Left lung (tissue), 10 donors: Measurements from ENCODE around the gene ODAD3. TPM values are rescaled to one million over a fixed set of nuclear protein-coding genes. Genes with fewer than 3 reads are reported as not detected.
A peak's percentile ranks its signal among the peaks of the same experiment; 100 is the strongest.

Experiments
- ATAC-seq: fragments of 200-7000 bp; cut with Tn5 transposase; one replicate; pipeline ENCODE4 v1.9.1; 2020; ENCODE audit warnings: moderate library complexity
- DNase-seq, 4 donors: peaks; one replicate each; pipeline ENCODE4 v3.0.0-alpha.2; 2013 to 2020
- H3K27ac ChIP-seq, 2 donors: fragments of 200-600 bp; sonication (generic) in 1 of 2; one replicate each; pipeline versions ENCODE4 v1.5.0 to v1.8.0; 2020 to 2021
- H3K27me3 ChIP-seq, 2 donors: fragments of 200-600 bp; sonication (generic) in 1 of 2; one replicate each; pipeline versions ENCODE4 v1.5.0 to v1.8.0; 2020 to 2021
- H3K36me3 ChIP-seq, 2 donors: fragments of 200-600 bp; sonication (generic) in 1 of 2; one replicate each; pipeline versions ENCODE4 v1.5.0 to v1.8.0; 2020 to 2021
- H3K4me1 ChIP-seq, 2 donors: fragments of 200-600 bp; one replicate each; pipeline ENCODE4 v1.8.0; 2021
- H3K4me3 ChIP-seq, 2 donors: fragments of 200-600 bp; sonication (generic) in 1 of 2; one replicate each; pipeline versions ENCODE4 v1.5.0 to v1.8.0; 2020 to 2021; ENCODE audit warnings: mild to moderate bottlenecking in 1 of 2
- H3K9me3 ChIP-seq, 2 donors: fragments of 200-600 bp; sonication (generic) in 1 of 2; one replicate each; pipeline versions ENCODE4 v1.5.0 to v1.8.0; 2020 to 2021
- CTCF ChIP-seq, 2 donors: fragments of 200-600 bp; sonication (generic) in 1 of 2; IDR thresholded peaks; one replicate each; pipeline versions ENCODE4 v1.5.0 to v1.8.0; 2021; ENCODE audit warnings: antibody characterized with exemption in 2 of 2
- intact Hi-C, 2 donors: fragments of 100-400 bp; cut with DNase I; formaldehyde crosslinking; loops; one replicate each; pipeline versions ENCODE4 v1.11.2 to v1.14.2; 2022
- polyA plus RNA-seq, 6 donors: library from polyadenylated mRNA; unstranded; fragments of 120-200 nt; gene quantifications; one replicate each; pipeline ENCODE4 v1.2.1, GENCODE V29; 2013; ENCODE audit not compliant: insufficient read length in 6 of 6
- total RNA-seq, 2 donors: library from RNA; stranded (reverse); fragmentation: NEBNext Ultra II Directional; extraction: Animal tissue kit (Norgen Biotek cat#: 25700); gene quantifications; one replicate each; pipeline ENCODE4 v1.2.1, GENCODE V29; 2021
- donor health status: DM: no; HTN: yes; CAD: no.
- donor health status: DM: no; HTN: no; CAD: no.

Gene ODAD3
- total and polyA plus RNA-seq, 8 donors, result 0.55 to 2.6 (median 1.9) TPM

DNA sequence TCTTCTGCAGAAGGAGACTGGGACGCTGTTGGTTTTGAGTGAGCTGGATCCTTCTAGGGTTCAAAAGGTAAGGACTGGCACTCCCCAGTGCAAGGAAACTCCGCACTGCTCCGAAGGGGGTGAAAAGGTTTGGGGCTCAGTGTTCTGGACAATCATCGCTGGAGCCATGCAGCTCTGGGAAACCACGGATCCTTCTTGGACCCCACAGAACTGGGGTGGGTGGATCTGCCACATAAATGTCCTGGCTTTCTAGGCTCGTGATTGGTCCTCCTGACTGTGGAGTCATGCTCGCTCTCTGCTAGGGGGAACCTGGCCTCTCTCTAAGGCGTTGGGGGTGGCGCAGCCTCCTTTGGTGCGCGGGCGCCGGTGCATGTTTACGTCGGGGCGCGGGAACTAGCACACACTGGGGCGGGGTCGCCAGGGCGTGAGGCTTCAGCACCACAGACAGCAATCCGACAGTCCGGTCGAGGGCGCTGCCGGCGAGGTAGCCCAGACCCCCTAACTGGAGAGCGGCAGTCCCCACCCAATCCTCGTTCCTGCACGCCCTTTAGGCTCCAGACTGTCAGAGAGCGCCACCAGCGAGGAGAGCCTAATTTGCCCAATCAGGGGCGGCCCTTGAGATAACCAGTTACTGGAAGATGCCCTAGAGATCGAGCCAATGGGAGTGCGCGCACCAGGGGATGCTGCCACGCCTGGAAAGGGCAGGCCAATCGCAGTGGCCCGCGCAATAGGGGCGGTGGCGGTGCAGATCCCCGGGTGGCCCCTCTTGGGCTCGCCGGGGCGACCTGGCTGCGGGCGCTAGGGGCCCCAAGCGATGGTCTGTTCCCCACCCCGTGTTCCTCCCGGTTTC, 46.8 kb upstream of the ODAD3 start:
- Histone ChIP-seq H3K36me3 (peaks cover 0 to 21% of the 10 kb centered on the region in 2 donors), H3K4me3 (peak overlapping the region; percentile 13 to 43), H3K4me1 (peaks cover 19 to 44% of the 10 kb centered on the region in 2 donors), H3K27ac (no peak overlapping the region), H3K9me3 (no peaks in the 10 kb centered on the region), H3K27me3 (peaks cover 38 to 69% of the 10 kb centered on the region in 2 donors)
- intact Hi-C loops, result no loop called here
- DNase-seq (peak; percentile 35 to 81 (median 60)), ATAC-seq (peak; percentile 73)
- no peak for TF ChIP-seq CTCF (IDR thresholded peaks at IDR 0.05)

GRCh38 chr19:11480715-11481533, 46.0 kb upstream of the ODAD3 start, which contains the start of gene ELAVL3:
Gene ELAVL3, minus strand, starts transcription at chr19:11481046. Its CDS starts 438 bp downstream, at chr19:11480608.
- intact Hi-C loops, result no loop called here
- ATAC-seq (no peak), DNase-seq (peak in 1 of 4 donors; percentile 76)
- peaks cover 0 to 17% of the 10 kb centered on the region in 2 donors for H3K36me3 ChIP-seq
- peaks cover 19 to 44% of the 10 kb centered on the region in 2 donors for H3K4me1 ChIP-seq
- H3K9me3 ChIP-seq, result no peaks in the 10 kb centered on the region
- H3K27me3 ChIP-seq, result peaks cover 38 to 69% of the 10 kb centered on the region in 2 donors
- TF ChIP-seq CTCF (IDR thresholded peaks at IDR 0.05), result no peak
- no peak within 1 kb of the TSS for H3K27ac ChIP-seq
- H3K4me3 ChIP-seq, result peak within 1 kb of the TSS in 1 of 2 donors; percentile 43

DNA sequence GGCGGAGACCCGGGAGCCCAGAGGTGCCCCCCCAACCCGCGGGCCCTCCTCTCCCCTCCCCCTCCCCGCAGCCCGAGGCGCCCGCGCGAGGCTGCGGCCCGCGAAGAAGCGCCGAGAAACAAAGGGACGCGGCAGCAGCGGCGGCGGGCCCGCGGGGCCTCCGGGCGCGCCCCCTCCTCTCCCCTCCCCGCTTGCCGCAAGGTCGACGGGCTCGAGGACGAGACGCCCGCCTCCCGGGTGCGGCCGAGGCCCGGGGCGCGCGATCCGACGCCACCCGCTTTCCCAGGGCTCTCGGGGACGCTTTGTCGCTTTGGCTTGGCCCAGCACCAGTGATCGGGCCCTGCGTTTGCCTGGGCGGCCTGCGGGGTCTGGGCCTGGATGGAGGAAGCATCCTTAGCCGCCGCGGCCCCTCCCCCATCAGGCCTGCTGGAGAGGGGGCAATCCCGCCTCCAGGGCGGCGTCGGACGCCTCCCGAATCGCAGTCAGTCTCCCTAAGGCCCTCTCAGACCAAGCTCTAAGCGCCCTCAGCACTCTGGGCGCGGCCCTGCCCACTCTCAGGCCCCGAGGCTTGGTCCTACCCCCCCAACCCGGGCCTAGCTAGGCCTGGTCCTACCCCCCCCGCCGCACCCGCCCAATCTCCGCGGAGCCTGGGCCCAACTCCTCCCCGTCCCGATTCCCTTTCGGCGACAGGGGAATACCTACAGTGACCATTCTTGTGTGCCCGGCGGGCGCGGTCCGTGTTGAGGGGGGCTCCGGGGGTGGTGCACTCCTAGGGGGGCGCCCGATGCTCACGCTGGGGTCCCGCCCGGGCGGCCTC, 45.2 kb upstream of the ODAD3 start:
- H3K4me1 ChIP-seq, result peaks cover 19 to 44% of the 10 kb centered on the region in 2 donors
- ATAC-seq, result no peak
- no peak overlapping the region for H3K27ac ChIP-seq
- H3K36me3 ChIP-seq, result peaks cover 0 to 15% of the 10 kb centered on the region in 2 donors
- H3K27me3 ChIP-seq, result peaks cover 38 to 69% of the 10 kb centered on the region in 2 donors
- peak in 1 of 4 donors; percentile 75 for DNase-seq
- H3K4me3 ChIP-seq, result no peak overlapping the region
- intact Hi-C loops, result no loop called here
- TF ChIP-seq CTCF (IDR thresholded peaks at IDR 0.05), result no peak
- no peaks in the 10 kb centered on the region for H3K9me3 ChIP-seq

DNA sequence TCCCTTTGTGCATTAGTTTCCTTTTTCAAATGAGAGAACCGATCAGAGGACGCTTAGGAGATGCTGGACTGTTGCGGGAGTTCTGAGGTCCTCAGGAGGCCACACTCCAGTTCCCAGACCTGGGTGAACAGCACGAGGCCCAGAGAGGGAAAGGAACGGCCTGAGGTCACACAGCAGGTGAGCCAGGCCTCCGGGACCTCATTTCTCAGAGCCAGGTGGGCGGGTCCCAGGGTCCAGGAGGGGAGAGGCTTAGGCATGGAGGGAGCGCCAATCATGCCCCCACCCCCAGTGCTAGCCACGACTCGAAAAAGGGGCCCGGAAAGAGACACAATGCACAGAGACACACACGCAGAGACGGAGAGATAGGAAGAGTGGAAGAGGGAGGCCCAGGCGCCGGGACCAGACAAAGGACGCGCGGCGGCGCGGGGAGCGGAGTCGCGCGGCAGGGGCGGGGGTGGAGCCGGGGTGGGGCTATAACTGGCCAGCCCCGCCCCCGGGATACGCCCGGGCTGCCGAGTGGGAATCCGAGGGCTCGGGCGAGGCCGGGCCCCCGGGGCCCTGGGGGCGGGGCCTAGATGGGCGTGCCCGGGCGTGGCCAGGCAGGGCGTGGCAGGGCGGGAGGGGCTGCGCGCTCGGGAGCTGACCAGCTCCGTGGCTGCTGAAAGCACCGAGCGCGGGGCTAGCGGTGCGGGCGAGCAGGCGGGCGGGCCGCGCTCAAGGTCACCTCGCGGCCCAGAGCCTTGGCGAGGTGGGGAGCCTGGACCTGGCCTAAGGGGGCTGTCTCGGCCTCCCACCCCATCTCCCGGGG, 44.4 kb upstream of the ODAD3 start:
- ATAC-seq (peak; percentile 28), DNase-seq (peak in 1 of 4 donors; percentile 80)

More for the DNA sequence above, 44.4 kb upstream of the ODAD3 start:
- intact Hi-C loops, result no loop called here
- peaks cover 19 to 44% of the 10 kb centered on the region in 2 donors for H3K4me1 ChIP-seq
- no peak overlapping the region for H3K27ac ChIP-seq
- H3K4me3 ChIP-seq, result no peak overlapping the region
- no peaks in the 10 kb centered on the region for H3K9me3 ChIP-seq
- H3K27me3 ChIP-seq, result peaks cover 38 to 69% of the 10 kb centered on the region in 2 donors
- no peak for TF ChIP-seq CTCF (IDR thresholded peaks at IDR 0.05)
- peaks cover 0 to 10% of the 10 kb centered on the region in 2 donors for H3K36me3 ChIP-seq
